Measurements from ENCODE around the gene CCDC186. TPM values are rescaled to one million over a fixed set of nuclear protein-coding genes. Genes with fewer than 3 reads are reported as not detected.

The CCDC186 gene
- total RNA-seq, 1 experiment from 2014 or later, result 5.7 TPM

DNA sequence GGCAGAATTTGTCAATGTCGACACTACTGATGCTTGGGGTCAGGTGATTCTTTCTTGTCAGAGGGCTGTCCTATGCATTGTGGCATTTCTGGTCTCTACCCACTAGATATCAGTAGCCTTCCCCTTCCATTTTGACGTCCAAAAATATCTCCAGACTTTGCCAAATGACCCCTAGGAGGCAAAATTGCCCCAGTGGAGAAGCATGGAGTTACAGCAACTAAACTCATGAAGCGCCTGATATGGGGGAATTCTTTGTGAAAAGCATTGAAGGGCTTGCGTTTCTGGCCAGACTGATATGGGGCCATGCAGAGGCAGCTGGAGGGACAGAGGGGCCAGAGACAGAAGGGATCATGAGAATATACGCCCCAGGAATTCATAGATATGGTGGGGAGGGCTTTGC is 86.7 kb downstream of the CCDC186 start:
- Histone ChIP-seq H2AFZ (ENCODE audit: low read length) (no peak overlapping the region), H3K4me2 (ENCODE audit: low read length) (no peak overlapping the region), H3K4me3 (ENCODE audit: low read length) (no peak overlapping the region), H3K4me1 (ENCODE audit: insufficient read depth, low read length) (peaks cover 10% of the 10 kb centered on the region), H3K36me3 (ENCODE audit: low read depth, low read length) (no peaks in the 10 kb centered on the region), H3K9ac (ENCODE audit: low read length) (no peak overlapping the region), H3K27me3 (ENCODE audit: low read length) (no peaks in the 10 kb centered on the region), H4K20me1 (ENCODE audit: low read length) (no peaks in the 10 kb centered on the region), H3F3A (ENCODE audit: low read length, unreplicated experiment) (no peaks in the 10 kb centered on the region), H3K9me3 (ENCODE audit: low read length) (no peaks in the 10 kb centered on the region), H3K9me2 (replicated peaks; ENCODE audit: low read length) (no peaks in the 10 kb centered on the region), H3K27ac (ENCODE audit: low read length) (no peak overlapping the region), H3K79me2 (ENCODE audit: low read length) (no peaks in the 10 kb centered on the region)
- no TSS peak for BruUV-seq (replicated peaks)
- ChIA-PET CTCF (no interaction called here), POLR2A (ENCODE audit: unreplicated experiment) (no interaction called here)
- TF ChIP-seq CTCF (conservative IDR thresholded peaks at IDR 0.05; ENCODE audit: low read depth, low read length) (no peak), EZH2 (IDR thresholded peaks at IDR 0.05; ENCODE audit: low read length, unreplicated experiment) (no peak), EZH2phosphoT487 (IDR thresholded peaks at IDR 0.05; ENCODE audit: borderline replicate concordance, low read length) (no peak)
- intact Hi-C loops (cut with micrococcal nuclease), result no loop called here
- DNase-seq, result no peak
- ATAC-seq, result no peak

DNA sequence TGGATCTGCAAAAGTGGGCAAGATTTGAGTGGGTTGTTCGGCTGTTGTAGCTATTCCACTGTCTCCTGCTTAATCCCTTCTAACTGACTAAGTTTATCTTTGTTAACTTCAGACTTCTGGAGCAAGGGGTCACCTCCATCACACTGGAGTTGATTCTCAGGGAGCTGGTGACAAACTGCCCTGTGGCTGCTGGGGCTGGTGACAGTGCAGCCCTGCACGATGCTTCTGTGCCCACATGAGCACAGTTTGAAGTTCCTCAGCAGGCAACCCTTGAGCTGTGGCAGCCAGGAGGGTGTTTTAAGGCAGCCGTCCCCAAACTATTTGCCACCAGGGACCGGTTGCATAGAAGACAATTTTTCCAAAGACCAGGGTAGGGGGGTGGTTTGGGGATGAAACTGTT is 89.8 kb downstream of the CCDC186 start:
- Histone ChIP-seq H4K20me1 (ENCODE audit: low read length) (no peaks in the 10 kb centered on the region), H3K4me3 (ENCODE audit: low read length) (no peak overlapping the region), H3K27ac (ENCODE audit: low read length) (no peak overlapping the region), H3K79me2 (ENCODE audit: low read length) (no peaks in the 10 kb centered on the region), H3F3A (ENCODE audit: low read length, unreplicated experiment) (no peaks in the 10 kb centered on the region), H3K4me1 (ENCODE audit: insufficient read depth, low read length) (peaks cover 20% of the 10 kb centered on the region), H3K9me2 (replicated peaks; ENCODE audit: low read length) (no peaks in the 10 kb centered on the region), H3K9me3 (ENCODE audit: low read length) (no peaks in the 10 kb centered on the region), H3K4me2 (ENCODE audit: low read length) (no peak overlapping the region), H3K9ac (ENCODE audit: low read length) (no peak overlapping the region), H3K27me3 (ENCODE audit: low read length) (no peaks in the 10 kb centered on the region), H3K36me3 (ENCODE audit: low read depth, low read length) (no peaks in the 10 kb centered on the region), H2AFZ (ENCODE audit: low read length) (no peak overlapping the region)
- DNase-seq (no peak), ATAC-seq (no peak)
- no TSS peak for BruUV-seq (replicated peaks)
- intact Hi-C loops (cut with micrococcal nuclease), result no loop called here
- ChIA-PET CTCF (no interaction called here), POLR2A (ENCODE audit: unreplicated experiment) (no interaction called here)
- TF ChIP-seq CTCF (conservative IDR thresholded peaks at IDR 0.05; ENCODE audit: low read depth, low read length) (no peak), EZH2phosphoT487 (IDR thresholded peaks at IDR 0.05; ENCODE audit: borderline replicate concordance, low read length) (no peak), EZH2 (IDR thresholded peaks at IDR 0.05; ENCODE audit: low read length, unreplicated experiment) (no peak)

DNA sequence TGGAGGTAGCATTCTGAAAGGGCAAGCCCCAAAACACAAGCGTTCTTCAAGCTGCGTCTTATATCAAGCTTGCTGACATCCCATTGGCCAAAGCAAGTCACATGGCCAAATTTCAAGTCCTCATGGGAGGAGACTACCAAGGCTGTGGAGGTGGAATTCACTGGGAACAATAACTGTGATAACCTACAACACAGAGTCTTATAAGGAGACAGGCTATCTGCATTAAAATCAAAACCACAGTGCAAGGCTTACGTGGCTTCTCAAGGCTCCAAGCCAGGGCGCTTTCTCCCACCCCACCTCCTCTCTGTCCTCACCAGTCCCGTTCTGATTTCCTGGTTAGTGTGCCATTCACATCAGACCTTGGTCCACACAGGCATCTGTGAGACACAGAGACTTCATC is 91.0 kb downstream of the CCDC186 start:
- H3K9me2 ChIP-seq (replicated peaks; ENCODE audit: low read length), result no peaks in the 10 kb centered on the region
- POLR2A ChIA-PET (ENCODE audit: unreplicated experiment), result no interaction called here

More for the DNA sequence above, 91.0 kb downstream of the CCDC186 start:
- no peaks in the 10 kb centered on the region for H3K27me3 ChIP-seq (ENCODE audit: low read length)
- H3K79me2 ChIP-seq (ENCODE audit: low read length), result no peaks in the 10 kb centered on the region
- H3K4me2 ChIP-seq (ENCODE audit: low read length), result no peak overlapping the region
- DNase-seq (peak; percentile 53), ATAC-seq (no peak)
- H3K4me1 ChIP-seq (ENCODE audit: insufficient read depth, low read length), result peaks cover 20% of the 10 kb centered on the region
- H3K36me3 ChIP-seq (ENCODE audit: low read depth, low read length), result no peaks in the 10 kb centered on the region
- CTCF ChIA-PET, result no interaction called here
- H3F3A ChIP-seq (ENCODE audit: low read length, unreplicated experiment), result no peaks in the 10 kb centered on the region
- intact Hi-C loops (cut with micrococcal nuclease), result no loop called here
- H2AFZ ChIP-seq (ENCODE audit: low read length), result peak overlapping the region; percentile 63; the same call in 1 of the 2 replicates
- H3K27ac ChIP-seq (ENCODE audit: low read length), result peak overlapping the region; percentile 56
- no peak overlapping the region for H3K4me3 ChIP-seq (ENCODE audit: low read length)
- H3K9me3 ChIP-seq (ENCODE audit: low read length), result no peaks in the 10 kb centered on the region
- H4K20me1 ChIP-seq (ENCODE audit: low read length), result no peaks in the 10 kb centered on the region
- BruUV-seq (replicated peaks), result no TSS peak
- TF ChIP-seq CTCF (conservative IDR thresholded peaks at IDR 0.05; ENCODE audit: low read depth, low read length) (no peak), EZH2phosphoT487 (IDR thresholded peaks at IDR 0.05; ENCODE audit: borderline replicate concordance, low read length) (no peak), EZH2 (IDR thresholded peaks at IDR 0.05; ENCODE audit: low read length, unreplicated experiment) (no peak)
- H3K9ac ChIP-seq (ENCODE audit: low read length), result peak overlapping the region; percentile 16; the same call in 1 of the 2 replicates

Data from PC-3 (cell line).